Epithelial cell of prostate (primary cell): ENCODE data around the gene STX1B.
A peak's percentile ranks its signal among the peaks of the same experiment; 100 is the strongest.
"Not testable (repeated sequence)": the region's sequence is repeated elsewhere in the genome, so short reads cannot be mapped to it uniquely, and the experiment has no call there.

Experiments
- DNase-seq: peaks from one replicate; pipeline ENCODE4 v3.0.0-alpha.2; 2011; ENCODE audit warnings: low read depth, low spot score
- H3K27ac ChIP-seq: fragments of 450-650 bp; 2 replicates; pipeline ENCODE4 v1.5.1; 2017; ENCODE audit warnings: mild to moderate bottlenecking

STX1B gene

GRCh38 chr16:31017756-31018155 lies 7.3 kb upstream of the STX1B start:
- DNase-seq, H3K27ac ChIP-seq: not testable (repeated sequence)

- H3K27ac ChIP-seq: no peak overlapping the region
- no peak for DNase-seq
Observed at GRCh38 chr16:31016018-31016417, 5.6 kb upstream of the STX1B start.

- DNase-seq, H3K27ac ChIP-seq: not testable (repeated sequence)
Observed at GRCh38 chr16:31013292-31013691, 2.9 kb upstream of the STX1B start.

GRCh38 chr16:31011815-31012214 lies 1.4 kb upstream of the STX1B start:
- not testable (repeated sequence) for H3K27ac ChIP-seq, DNase-seq

DNA sequence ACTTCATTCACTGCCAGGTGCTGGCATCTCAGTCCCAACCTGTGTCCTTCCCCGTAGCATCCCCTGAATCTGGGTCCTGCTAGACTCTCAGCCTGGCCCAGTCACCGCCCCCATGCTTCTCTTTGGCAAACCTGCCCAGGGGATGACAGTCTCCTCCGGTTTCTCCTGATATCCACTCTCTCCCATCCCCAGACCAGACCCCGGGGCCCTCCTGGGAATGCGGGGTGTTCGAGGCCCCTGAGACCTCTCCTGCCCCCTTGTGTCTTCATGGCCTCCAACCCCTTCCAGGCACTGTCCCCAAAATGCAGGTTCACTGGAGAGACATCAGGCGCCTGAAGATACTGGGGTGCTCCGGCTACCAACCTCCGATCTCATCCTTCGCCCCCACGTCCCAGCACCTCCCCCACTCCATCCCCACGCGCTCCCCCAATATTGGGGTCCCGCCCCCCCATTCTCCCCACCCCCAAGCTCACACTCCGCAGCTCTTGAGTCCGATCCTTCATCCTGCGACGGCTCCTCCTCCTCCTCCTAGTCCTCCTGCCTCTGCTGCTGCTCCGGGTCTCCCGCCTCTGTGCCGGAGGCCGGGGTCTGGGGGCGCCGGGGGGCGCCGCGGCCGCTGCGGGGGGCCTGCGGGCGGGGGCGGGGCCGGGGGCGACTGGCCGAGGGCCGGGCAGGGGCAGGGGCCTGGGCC lies 399 bp downstream of the STX1B start:
- H3K27ac ChIP-seq: no peak overlapping the region
- no peak for DNase-seq

DNA sequence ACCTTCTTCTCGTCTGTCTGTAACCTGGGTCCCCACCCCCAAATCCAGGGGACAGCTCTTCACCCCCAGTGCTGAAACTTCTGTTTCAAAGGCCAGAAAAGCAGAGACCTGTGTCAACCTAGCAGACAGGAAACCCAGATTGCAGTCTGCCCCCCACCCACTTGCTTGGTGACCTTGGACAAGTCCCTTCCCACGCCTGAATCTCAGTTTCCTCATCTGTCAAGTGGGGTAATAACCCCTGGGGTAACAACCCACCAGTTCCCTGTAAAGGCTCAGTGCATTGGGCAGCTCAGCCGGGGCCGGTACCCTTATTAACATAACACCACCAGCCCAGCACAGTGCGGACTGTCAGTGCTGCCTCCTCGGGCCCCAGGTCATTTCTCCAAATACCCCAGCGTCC lies 1.3 kb downstream of the STX1B start:
- DNase-seq: no peak

GRCh38 chr16:31008551-31008950 lies 1.9 kb downstream of the STX1B start:
- no peak overlapping the region for H3K27ac ChIP-seq
- DNase-seq: no peak

More for the DNA sequence above, 1.3 kb downstream of the STX1B start:
- no peak overlapping the region for H3K27ac ChIP-seq

GRCh38 chr16:31008149-31008548 lies 2.3 kb downstream of the STX1B start:
- no peak for DNase-seq
- H3K27ac ChIP-seq: no peak overlapping the region

DNA sequence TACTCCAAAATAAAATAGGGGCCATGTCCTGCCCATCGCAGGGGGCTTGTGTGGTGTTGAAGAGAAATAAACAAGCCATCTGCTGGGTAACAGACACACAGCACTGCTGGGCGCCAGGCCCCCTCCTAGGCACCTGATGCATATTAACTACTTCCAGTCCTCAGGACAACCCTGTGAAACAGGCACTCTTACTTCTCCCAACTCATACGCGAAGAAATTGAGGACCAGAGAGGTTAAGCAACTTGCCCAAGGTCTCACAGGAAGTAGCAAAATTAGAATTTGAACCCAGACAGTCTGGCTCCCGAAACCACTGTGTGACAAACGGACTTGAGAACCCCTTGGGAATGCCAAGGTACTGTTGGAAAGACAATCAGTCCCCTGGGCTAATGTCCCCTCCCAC lies 2.8 kb downstream of the STX1B start:
- H3K27ac ChIP-seq: no peak overlapping the region
- no peak for DNase-seq

DNA sequence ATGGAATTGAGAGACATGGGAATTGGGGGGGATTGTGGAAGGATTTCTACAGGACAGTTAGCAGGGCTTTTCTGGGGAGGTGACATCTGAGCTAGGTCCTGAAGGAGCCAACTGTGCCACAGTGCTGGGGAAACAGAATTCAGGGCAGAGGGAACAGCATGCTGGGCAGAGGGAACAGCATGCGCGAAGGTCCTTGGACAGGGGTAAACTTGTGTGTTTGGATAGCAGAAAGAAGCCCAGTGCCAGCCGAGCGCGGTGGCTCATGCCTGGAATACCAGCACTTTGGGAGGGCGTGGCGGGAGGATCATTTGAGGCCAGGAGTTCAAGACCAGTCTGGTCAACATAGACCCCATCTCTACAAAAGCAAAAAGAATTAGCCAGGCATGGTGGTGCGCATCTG lies 3.8 kb downstream of the STX1B start:
- no peak overlapping the region for H3K27ac ChIP-seq
- DNase-seq: no peak

DNA sequence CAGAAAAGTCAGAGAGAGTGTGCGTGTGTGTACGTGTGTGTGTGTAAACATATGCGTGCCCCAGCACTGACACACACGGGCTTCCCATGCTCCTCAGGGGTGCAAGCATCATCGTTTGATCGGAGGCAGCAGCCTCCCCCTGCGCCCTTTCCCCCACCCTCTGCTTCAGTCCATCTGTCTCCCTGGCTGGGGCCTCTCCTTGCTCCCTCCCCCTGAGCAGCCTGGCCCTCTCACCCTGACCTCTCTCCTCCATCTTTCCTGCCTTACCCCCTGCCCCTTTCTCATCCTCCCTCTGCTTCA lies 4.4 kb downstream of the STX1B start:
- no peak overlapping the region for H3K27ac ChIP-seq
- DNase-seq: no peak

- H3K27ac ChIP-seq: no peak overlapping the region
- no peak for DNase-seq
Observed at GRCh38 chr16:31005350-31006085, 4.9 kb downstream of the STX1B start.

- no peak for DNase-seq
Observed at GRCh38 chr16:31004658-31005057, 5.8 kb downstream of the STX1B start.

GRCh38 chr16:31003744-31004143 lies 6.7 kb downstream of the STX1B start:
- H3K27ac ChIP-seq: no peak overlapping the region
- no peak for DNase-seq

More at GRCh38 chr16:31004658-31005057, 5.8 kb downstream of the STX1B start:
- no peak overlapping the region for H3K27ac ChIP-seq

- no peak for DNase-seq
- no peak overlapping the region for H3K27ac ChIP-seq
Observed at GRCh38 chr16:31002862-31003341, 7.5 kb downstream of the STX1B start.

- no peak overlapping the region for H3K27ac ChIP-seq
- peak; percentile 37 for DNase-seq
Observed at GRCh38 chr16:31002250-31002700, 8.2 kb downstream of the STX1B start.

- no peak for DNase-seq
- H3K27ac ChIP-seq: no peak overlapping the region
Observed at GRCh38 chr16:31001507-31002249, 8.8 kb downstream of the STX1B start.

DNA sequence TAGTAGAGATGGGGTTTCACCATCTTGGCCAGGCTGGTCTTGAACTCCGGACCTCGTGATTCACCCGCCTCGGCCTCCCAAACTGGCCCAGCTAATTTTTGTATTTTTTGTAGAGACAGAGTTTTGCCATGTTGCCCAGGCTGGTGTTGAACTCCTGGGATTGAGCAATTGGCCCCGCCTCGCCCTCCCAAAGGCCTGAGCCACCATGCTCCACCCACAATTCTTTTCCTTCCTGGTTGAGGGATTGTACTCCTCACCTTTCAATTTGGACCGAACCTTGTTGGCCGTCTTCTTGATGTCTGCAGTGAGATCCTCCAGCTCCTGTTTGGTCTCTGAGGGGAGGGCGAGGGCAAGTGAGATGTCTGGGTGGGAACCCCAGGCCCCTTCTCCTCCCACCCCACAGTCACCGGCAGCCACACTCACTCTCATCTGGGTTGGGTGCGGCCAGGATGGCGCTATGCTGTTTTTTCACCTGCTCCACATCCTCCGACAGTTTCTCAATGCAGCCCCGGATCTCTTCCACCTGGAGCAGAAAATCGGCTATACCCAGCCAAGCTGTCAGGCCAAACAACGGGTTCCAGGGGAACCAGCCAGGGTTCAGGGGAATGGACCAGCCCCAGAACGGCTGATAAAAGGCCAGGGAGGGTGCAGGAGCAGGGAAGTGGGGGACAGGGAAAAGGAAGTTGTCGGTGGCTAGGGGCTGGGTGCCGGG lies 9.6 kb downstream of the STX1B start:
- no peak overlapping the region for H3K27ac ChIP-seq
- no peak for DNase-seq

GRCh38 chr16:30998852-30999761 lies 11.3 kb downstream of the STX1B start:
- no peak for DNase-seq
- peak overlapping the region; percentile 82 for H3K27ac ChIP-seq
